T47D (cell line): ENCODE data around the gene KCNQ4.

Source experiments
- DNase-seq, 2 experiments: peaks; one replicate each; pipeline versions ENCODE4 v3.0.0 to v3.0.0-alpha.2; 2011 to 2012; ENCODE audit warnings: low read depth in 1 of 2, low spot score in 1 of 2
- JUND ChIP-seq: IDR thresholded peaks from 2 replicates; pipeline ENCODE4 v1.6.1; 2012; ENCODE audit warnings: low read depth
- in situ Hi-C: cut with HindIII; loops from 2 replicates; pipeline ENCODE4 v1.10.0; 2016; ENCODE audit warnings: low sequenced_read_pairs, low pct_unique_long_range_greater_than_20kb

KCNQ4 gene

GRCh38 chr1:40808909-40809308, 25.3 kb downstream of the KCNQ4 start:
- TF ChIP-seq JUND, result no peak

GRCh38 chr1:40810927-40811326, 27.3 kb downstream of the KCNQ4 start:
- no peak for DNase-seq
- TF ChIP-seq JUND, result no peak
- in situ Hi-C loops, result no loop called here

More at GRCh38 chr1:40808909-40809308, 25.3 kb downstream of the KCNQ4 start:
- in situ Hi-C loops, result no loop called here
- no peak for DNase-seq

GRCh38 chr1:40815420-40815819, 31.8 kb downstream of the KCNQ4 start:
- in situ Hi-C loops, result no loop called here

GRCh38 chr1:40817791-40818263, 34.2 kb downstream of the KCNQ4 start:
- no peak for TF ChIP-seq JUND
- in situ Hi-C loops, result no loop called here
- no peak for DNase-seq

More at GRCh38 chr1:40815420-40815819, 31.8 kb downstream of the KCNQ4 start:
- DNase-seq, result no peak
- TF ChIP-seq JUND, result no peak

- TF ChIP-seq JUND, result no peak
- no peak for DNase-seq
- in situ Hi-C loops, result no loop called here
Observed at GRCh38 chr1:40818264-40818961, 34.8 kb downstream of the KCNQ4 start.

GRCh38 chr1:40819101-40819500, 35.5 kb downstream of the KCNQ4 start:
- in situ Hi-C loops, result no loop called here
- TF ChIP-seq JUND, result no peak
- DNase-seq, result no peak

GRCh38 chr1:40820251-40820797, 36.7 kb downstream of the KCNQ4 start:
- in situ Hi-C loops, result no loop called here
- TF ChIP-seq JUND, result no peak
- no peak for DNase-seq

- no peak for DNase-seq
- in situ Hi-C loops, result no loop called here
- TF ChIP-seq JUND, result no peak
Observed at GRCh38 chr1:40820911-40821693, 37.5 kb downstream of the KCNQ4 start.

GRCh38 chr1:40822890-40823289, 39.3 kb downstream of the KCNQ4 start:
- no peak for TF ChIP-seq JUND
- in situ Hi-C loops, result no loop called here
- DNase-seq, result no peak

- no peak for DNase-seq
- in situ Hi-C loops, result no loop called here
- TF ChIP-seq JUND, result no peak
Observed at GRCh38 chr1:40823345-40823744, 39.8 kb downstream of the KCNQ4 start.

GRCh38 chr1:40823983-40824382, 40.4 kb downstream of the KCNQ4 start:
- in situ Hi-C loops, result no loop called here
- no peak for DNase-seq
- TF ChIP-seq JUND, result no peak

GRCh38 chr1:40824591-40825434, 41.2 kb downstream of the KCNQ4 start:
- no peak for DNase-seq
- in situ Hi-C loops, result no loop called here
- TF ChIP-seq JUND, result no peak
